DMS 273 (cell line): ENCODE measurements around the gene FOCAD.

Experiments
- DNase-seq: peaks from one replicate; lab custom pipeline; 2025; ENCODE audit not compliant: unreplicated experiment; lab: John Stamatoyannopoulos, UW

The FOCAD gene

DNA sequence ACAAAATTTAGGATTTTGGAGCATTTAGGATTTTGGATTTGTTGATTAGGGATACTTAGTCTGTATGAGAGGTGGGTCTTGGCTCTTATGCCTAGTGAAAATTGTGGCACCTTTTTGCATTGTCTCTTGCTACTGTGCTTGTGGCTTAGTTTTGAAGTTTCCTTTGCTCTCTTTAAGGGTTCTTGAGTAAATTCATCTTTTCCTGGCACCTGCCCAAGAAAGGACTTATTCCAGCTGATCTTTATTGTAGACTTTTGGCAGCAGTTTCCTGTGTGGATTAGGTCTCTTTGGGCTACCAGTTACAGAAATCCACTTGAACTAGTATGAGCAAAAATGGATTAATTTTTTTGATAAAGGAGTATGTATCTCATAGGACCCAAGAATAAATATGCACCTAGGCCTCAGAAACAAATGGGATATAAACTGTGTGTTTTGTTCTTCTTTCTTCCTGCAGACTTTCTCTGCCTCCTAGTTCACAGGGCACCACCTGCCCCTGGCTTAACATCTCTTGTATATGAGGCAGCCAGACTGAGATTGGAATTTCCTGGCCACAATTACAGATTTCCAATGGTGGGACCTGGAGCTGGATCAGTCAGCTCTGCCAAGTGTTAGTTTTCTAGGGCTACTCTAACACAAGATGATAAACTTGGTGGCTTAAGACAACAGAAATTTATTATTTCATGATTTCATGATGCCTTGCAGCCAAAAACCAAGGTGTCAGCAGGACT, 44.6 kb downstream of the FOCAD start:
- DNase-seq = peak; percentile 32

- no peak for DNase-seq
Measured at GRCh38 chr9:20729523-20729922, 45.5 kb downstream of the FOCAD start.

GRCh38 chr9:20732118-20732517, 48.1 kb downstream of the FOCAD start:
- no peak for DNase-seq

DNA sequence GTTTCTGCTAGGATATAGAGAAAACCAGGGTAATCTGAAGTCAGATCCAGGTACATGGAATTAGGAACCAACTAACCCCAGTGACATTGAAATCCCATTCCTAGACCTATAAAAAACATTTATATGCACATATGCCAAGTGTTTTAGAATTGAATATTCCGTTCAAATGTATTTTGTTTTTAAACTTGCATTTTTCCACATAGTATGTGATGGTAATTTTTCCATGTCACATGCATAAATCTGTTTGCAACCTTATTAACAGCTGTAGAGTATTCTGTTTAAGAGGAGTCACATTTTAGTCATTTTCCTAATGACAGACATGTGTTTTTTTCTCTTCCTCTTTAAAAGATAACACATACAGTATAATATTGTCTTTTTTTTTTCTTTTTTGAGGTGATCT, 50.2 kb downstream of the FOCAD start:
- DNase-seq = no peak

GRCh38 chr9:20740304-20740703, 56.2 kb downstream of the FOCAD start:
- DNase-seq = no peak

DNA sequence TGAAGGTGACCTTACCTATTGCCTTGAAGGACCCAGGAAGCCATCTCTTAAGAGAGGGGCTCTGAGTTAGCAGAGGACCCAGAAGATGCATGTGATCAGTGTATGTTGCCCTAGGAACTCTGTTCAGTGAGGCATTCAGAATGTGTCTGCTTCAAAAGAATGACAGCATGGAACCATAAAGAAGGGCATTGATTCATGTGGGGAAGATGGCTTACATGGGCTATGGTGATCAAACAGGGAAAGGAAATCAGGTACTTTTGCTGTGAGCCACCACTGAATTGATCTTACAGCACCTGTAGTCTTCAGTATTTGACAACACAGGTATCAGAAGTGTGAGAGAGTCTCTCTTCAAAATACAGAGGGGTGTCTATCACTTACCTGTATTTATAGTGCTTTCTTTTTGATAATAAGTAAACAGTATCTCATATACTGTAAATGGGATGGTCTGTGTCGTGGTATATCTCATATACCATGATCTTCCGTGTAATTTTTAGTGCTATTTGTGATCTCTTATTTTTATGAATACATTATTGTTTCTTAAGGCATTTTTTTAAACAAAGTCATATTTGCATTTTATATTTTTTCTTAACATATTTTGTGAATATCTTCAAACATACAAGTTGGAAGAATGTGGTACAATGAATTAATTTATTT, 57.0 kb downstream of the FOCAD start:
- DNase-seq = no peak

DNA sequence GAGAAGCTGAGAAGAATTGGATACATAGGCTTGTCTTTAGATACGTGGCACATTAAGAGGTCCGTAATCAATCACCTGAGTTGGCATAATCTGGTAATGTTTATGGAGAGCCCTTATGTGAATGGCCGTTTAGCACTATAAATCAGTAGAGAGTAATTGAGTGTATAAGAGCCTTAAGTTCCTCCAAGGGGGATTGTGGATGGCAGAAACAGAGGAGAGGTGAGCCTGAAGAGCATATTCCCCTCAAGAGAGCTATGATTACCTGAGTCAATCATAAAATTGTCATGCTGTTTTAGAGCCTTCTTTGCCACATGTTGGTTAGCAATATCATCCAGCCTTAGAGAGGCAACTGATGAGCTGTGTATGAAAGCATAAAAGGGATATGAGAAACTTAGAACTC, 58.8 kb downstream of the FOCAD start:
- no peak for DNase-seq

DNA sequence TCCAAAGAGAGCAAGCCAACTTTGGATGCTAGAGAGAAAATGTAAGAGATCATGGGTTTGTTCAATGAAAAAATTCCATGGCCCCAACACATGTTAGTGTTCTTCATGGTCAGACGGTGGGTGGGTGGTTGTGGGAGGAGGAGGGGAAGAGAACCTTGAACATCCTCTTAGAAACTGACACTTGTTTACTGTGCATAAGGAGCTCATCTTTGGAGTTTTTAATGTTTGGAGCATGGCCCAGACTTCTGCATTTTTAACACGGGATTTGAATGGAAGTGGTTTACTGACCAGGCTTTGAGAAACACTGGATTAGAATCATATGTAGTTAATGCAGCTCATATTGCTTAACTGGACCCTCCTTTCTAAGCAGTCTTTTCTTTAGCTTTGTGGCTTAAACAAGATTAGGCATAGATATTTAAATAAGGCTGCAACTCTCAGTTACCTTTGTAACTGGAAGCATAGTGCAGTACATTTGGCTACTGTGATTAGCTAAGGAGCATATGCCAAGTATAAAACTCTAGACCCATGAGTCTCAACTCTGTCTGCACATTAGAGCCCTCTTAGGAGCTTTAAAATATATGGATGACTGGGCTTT, 60.1 kb downstream of the FOCAD start:
- DNase-seq = peak; percentile 11

- DNase-seq = no peak
Measured at GRCh38 chr9:20746967-20747366, 62.9 kb downstream of the FOCAD start.

DNA sequence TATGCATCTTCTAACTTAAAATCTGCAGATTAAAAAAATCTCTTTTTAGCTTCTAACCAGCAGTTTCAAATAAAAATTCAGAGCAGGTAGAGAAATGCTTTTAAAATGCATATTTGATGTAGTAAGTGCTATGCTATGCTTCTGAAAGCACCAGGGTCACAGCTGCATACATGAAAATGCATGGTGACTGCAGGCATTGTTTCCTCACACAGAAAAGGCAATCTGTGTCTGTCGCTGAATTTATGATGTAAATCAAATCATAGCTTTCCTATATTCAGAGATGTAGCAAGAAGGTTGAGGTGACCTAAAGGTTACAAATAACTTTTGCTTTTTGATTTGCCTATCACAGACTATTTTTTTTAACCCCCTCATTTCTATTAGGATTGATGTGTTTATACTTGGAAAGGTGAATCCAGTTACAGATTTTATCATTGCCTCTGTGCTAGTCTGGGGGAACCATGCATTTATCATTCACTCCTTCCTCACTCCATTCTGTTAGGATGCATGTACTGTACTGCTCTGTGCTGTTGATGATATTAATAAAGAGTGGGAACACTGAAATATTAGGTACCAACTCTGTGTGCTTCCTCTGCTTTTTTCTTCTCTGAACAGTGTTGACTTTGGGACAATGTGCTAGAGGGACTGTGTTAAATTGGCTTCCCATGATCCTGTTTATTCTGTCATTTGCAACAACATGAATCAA, 65.6 kb downstream of the FOCAD start:
- peak; percentile 3 for DNase-seq

- no peak for DNase-seq
Measured at GRCh38 chr9:20753761-20754160, 69.7 kb downstream of the FOCAD start.

GRCh38 chr9:20754556-20754955, 70.5 kb downstream of the FOCAD start:
- no peak for DNase-seq

DNA sequence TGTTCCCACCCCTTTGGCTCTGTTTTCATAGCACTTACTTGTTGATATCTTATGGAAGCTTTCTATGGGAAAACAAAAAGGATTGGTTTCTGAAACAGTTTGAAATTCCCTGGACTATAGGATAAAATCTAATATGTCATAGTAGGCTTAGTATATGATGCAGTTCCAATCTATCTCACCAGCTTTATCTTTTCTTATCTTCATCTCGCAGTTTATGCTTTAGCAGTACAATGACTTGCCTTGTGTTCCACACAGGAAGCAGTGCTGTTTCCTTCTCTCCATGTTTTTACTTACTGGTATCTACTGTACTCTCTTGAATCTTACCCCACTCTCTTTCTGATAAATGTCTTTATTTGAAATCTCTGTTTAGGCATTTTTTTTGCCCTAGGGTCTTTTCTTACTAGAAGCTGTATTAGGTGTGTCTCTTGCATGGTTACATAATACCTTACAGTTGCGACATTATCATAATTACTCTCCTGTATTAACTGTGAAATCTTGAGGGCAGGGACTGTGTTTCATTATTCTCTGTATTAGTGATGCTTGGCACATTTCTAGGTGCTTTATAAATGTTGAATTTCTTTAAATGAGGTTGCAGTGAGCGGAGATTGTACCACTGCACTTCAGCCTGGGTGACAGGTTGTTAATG, 76.3 kb downstream of the FOCAD start:
- no peak for DNase-seq

GRCh38 chr9:20770947-20771346, 86.9 kb downstream of the FOCAD start:
- no peak for DNase-seq

DNA sequence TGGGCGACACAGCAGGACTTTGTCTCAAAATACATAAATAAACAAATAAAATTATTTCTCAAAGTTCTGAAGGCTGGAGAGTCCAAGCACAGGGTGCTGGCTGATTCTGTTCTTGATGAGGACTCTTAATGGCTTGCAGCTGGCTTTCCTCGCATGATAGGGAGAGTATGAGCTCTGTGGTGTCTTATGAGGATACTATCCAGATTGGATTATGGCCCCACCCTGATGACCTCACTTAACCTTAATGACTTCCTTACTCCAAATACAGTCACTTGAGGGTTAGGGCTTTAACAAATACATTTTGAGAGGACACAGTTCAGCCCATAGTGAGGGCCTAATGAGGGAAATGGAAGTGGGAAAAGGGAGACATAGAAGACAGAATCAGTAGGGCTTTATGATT, 87.7 kb downstream of the FOCAD start:
- no peak for DNase-seq

GRCh38 chr9:20775683-20776082, 91.6 kb downstream of the FOCAD start:
- DNase-seq = no peak

DNA sequence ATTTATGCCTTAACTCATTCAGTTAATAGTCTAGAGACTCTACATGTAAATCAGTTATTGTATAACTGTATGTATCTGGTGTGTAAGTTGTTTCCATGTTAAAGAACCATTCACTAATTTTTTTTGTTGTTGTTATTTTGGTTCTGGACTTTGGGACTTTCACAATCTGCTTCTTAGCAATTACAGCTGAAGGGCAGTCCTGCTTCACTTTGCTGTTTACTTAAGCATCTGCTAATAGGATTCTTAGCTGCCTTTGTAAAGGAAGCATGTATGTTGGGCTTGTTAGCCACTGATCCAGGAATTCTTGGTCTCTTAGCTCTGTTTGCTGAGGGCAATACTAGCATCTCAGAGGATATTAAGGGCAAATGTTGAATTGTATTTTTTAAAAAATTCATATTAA, 97.0 kb downstream of the FOCAD start:
- peak; percentile 10 for DNase-seq

DNA sequence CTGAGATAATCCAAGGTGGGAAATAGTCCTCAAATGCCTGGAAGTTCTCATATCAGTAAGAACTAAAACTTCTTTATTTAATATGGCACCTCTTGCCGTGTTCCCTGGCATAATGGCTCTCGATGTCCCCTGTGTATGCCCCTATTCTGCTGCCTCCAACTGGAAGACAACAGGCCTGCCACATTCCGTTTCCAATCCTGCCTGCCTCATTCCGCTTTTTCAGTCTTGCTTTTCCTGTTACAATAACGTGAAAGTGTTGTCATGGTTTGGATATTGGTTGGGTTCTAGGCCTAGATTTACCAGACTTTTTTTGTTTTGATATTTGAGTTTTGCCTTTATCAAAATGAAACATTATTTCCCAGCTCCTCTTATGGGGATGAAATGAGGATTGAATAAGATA, 98.2 kb downstream of the FOCAD start:
- DNase-seq = no peak

DNA sequence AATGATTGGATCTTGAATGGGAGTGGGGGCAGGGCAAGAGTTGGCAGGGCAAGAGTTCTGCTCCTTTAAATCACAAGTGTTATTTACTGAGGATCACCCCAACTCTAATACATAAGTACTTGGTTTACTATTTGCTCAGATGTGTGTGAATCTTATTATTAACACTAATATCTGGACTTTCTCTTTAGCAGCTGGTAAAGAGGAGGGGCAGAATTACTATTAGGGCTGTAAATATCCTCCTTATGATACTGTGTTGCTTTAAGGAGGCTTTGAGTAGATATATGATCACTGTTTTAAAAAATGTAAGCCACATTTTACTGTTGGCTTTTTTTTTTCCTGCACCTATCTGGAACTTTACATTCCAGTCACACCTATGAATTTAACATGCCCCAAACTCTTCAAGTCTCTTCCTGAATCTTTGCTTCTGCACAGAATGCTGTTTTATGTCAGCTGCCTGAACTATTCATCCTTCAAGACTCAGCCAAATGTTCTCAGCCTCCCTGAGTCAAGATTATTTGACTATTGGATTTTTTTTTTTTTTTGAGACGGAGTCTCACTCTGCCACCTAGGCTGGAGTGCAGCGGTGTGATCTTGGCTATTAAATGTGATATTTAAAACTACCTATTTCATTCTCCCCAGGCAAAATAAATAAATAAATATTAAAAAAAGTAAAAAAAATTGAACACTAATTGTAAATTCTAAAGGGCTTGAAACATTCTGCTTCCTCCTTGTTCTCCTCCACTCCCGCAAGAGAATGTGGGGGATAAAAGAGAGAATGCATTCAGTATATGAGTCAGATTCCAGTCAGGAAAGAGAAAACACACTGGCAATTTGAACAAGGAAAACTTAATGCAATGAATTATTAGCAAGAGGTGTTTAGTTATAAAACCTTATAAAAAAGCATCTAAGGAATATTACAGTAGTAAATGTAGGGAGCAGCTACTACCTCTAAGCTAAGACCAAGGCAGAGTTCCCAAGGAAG, 99.3 kb downstream of the FOCAD start:
- no peak for DNase-seq

DNA sequence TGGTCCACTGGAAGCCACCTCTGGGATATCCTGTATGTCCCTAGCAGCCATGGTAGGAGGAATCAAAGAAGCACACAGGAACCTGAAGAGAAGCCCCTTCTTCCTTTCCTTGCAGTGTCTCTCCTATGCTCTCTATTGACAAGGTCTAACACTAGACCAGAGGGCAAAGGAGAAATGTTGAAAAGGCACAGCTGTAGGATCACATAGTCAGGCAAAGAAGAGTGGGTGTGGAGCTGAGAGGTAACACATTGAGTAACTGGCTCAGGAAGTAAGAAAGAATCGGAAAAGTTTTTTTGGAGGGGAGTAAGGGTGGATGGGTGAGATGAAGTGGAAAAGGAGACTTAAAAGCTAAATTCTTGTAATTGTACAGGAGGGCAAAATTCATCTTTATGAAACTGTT, 100.1 kb downstream of the FOCAD start:
- no peak for DNase-seq
